Measurements from ENCODE around the gene GSG1L.

DNA sequence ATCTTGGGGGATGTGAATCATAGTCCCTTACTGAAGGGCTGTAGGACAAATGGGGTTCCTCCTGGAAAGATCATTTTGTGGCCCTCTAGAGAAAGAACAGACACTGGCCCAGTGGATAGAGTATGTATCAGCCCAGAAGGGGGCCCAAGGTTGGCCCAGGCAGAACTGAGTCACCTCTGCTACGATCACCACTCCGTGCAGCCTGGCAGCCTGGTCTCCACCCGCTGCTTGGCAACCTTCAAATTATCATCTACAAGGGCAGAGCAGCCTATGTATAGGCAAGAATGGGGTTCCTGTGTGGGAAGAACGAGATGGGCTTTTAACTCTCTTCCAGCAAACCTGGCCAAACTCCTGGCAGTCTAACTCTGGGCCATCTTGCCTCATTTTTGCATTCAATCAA is 61.9 kb downstream of the GSG1L start:
- TF ChIP-seq ATF3 (IDR thresholded peaks at IDR 0.05) (no peak), ATF3 (CRISPR knock-in tag; conservative IDR thresholded peaks at IDR 0.05) (no peak), RFX5 (IDR thresholded peaks at IDR 0.05; ENCODE audit: low read depth, low read length) (no peak), MEIS2 (IDR thresholded peaks at IDR 0.05; ENCODE audit: partially characterized antibody) (no peak), ZNF324 (CRISPR knock-in tag; IDR thresholded peaks at IDR 0.05) (no peak), NR2C2 (CRISPR knock-in tag; IDR thresholded peaks at IDR 0.05) (no peak), NR2C2 (tag; IDR thresholded peaks at IDR 0.05) (no peak), FOXJ3 (CRISPR knock-in tag; IDR thresholded peaks at IDR 0.05) (no peak), HNRNPK (IDR thresholded peaks at IDR 0.05; ENCODE audit: low read depth, low read length, poor library complexity, severe bottlenecking) (no peak), CREM (IDR thresholded peaks at IDR 0.05; ENCODE audit: low read depth) (no peak), ATF7 (IDR thresholded peaks at IDR 0.05) (no peak), SMC3 (conservative IDR thresholded peaks at IDR 0.05; ENCODE audit: insufficient read depth, low read depth, low read length) (no peak), RFX7 (CRISPR knock-in tag; IDR thresholded peaks at IDR 0.05) (no peak), SMARCC2 (IDR thresholded peaks at IDR 0.05; ENCODE audit: low read depth) (no peak)
- TF ChIP-seq, protein P1, sequence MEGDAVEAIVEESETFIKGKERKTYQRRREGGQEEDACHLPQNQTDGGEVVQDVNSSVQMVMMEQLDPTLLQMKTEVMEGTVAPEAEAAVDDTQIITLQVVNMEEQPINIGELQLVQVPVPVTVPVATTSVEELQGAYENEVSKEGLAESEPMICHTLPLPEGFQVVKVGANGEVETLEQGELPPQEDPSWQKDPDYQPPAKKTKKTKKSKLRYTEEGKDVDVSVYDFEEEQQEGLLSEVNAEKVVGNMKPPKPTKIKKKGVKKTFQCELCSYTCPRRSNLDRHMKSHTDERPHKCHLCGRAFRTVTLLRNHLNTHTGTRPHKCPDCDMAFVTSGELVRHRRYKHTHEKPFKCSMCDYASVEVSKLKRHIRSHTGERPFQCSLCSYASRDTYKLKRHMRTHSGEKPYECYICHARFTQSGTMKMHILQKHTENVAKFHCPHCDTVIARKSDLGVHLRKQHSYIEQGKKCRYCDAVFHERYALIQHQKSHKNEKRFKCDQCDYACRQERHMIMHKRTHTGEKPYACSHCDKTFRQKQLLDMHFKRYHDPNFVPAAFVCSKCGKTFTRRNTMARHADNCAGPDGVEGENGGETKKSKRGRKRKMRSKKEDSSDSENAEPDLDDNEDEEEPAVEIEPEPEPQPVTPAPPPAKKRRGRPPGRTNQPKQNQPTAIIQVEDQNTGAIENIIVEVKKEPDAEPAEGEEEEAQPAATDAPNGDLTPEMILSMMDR (IDR thresholded peaks at IDR 0.05 in 2 of 3, conservative IDR thresholded peaks at IDR 0.05 in 1 of 3; ENCODE audit: insufficient read depth in 2 of 3, low read depth in 1 of 3, low read length in 3 of 3) = no peak
- TF ChIP-seq, protein P2, sequence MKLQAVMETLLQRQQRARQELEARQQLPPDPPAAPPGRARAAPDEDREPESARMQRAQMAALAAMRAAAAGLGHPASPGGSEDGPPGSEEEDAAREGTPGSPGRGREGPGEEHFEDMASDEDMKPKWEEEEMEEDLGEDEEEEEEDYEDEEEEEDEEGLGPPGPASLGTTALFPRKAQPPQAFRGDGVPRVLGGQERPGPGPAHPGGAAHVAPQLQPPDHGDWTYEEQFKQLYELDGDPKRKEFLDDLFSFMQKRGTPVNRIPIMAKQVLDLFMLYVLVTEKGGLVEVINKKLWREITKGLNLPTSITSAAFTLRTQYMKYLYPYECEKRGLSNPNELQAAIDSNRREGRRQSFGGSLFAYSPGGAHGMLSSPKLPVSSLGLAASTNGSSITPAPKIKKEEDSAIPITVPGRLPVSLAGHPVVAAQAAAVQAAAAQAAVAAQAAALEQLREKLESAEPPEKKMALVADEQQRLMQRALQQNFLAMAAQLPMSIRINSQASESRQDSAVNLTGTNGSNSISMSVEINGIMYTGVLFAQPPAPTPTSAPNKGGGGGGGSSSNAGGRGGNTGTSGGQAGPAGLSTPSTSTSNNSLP (IDR thresholded peaks at IDR 0.05; ENCODE audit: borderline replicate concordance, low read depth, low read length) = no peak

Measured in K562 (cell line).